Endothelial cell of umbilical vein (primary cell): ENCODE results near the gene GLRX5. TPM values are rescaled to one million over a fixed set of nuclear protein-coding genes. Genes with fewer than 3 reads are reported as not detected.

ENCODE experiments used
- BruUV-seq: library from RNA; stranded (reverse); fragments of 400-500 nt; replicated peaks from 2 replicates; lab custom pipeline; 2021; lab: Mats Ljungman, UMichigan
- CTCF ChIA-PET: fragments of 300-600, 350-600 bp; sonication (Branson Sonifier 250); formaldehyde crosslinking; loops from one replicate; lab custom pipeline; 2021; ENCODE audit warnings: antibody characterized with exemption, inconsistent platforms; lab: Charles Lee
- POLR2A ChIA-PET: fragments of 300-600, 350-600 bp; sonication (Branson Sonifier 250); formaldehyde crosslinking; loops from one replicate; lab custom pipeline; 2021; ENCODE audit warnings: antibody characterized with exemption, inconsistent platforms; lab: Charles Lee
- DNase-seq: peaks from one replicate; pipeline ENCODE4 v3.0.0-alpha.2; 2011; ENCODE audit warnings: low read depth, low spot score
- FAIRE-seq: peaks from 2 replicates; lab custom pipeline; 2011; peaks lifted over from hg19 to GRCh38; lab: Jason Lieb, UNC
- H2AFZ ChIP-seq: 2 replicates; pipeline ENCODE4 v1.6.0; 2012; ENCODE audit warnings: low read depth, low read length, control low read depth, inconsistent platforms
- H3K27ac ChIP-seq: 2 replicates; pipeline ENCODE4 v1.5.1; 2011; ENCODE audit warnings: low read depth, mild to moderate bottlenecking, control low read depth, low read length, moderate library complexity; ENCODE audit not compliant: insufficient read depth
- H3K27me3 ChIP-seq, 2 experiments: 2 replicates each; pipeline versions ENCODE4 v1.6.0 to v1.6.1; 2011; ENCODE audit warnings: low read length in 2 of 2, mixed read lengths in 1 of 2; ENCODE audit not compliant: control insufficient read depth in 2 of 2, insufficient read depth in 2 of 2
- H3K36me3 ChIP-seq, 2 experiments: 2 replicates in 1 of 2; 3 replicates in 1 of 2; pipeline ENCODE4 v1.5.1; 2011; ENCODE audit warnings: low read length in 2 of 2, mild to moderate bottlenecking in 1 of 2, moderate library complexity in 1 of 2; ENCODE audit not compliant: control insufficient read depth in 2 of 2, insufficient read depth in 2 of 2; ENCODE audit errors: extremely low read depth in 1 of 2
- H3K4me1 ChIP-seq: 3 replicates; pipeline ENCODE4 v1.5.1; 2011; ENCODE audit warnings: mild to moderate bottlenecking, low read length; ENCODE audit not compliant: control insufficient read depth, insufficient read depth; ENCODE audit errors: extremely low read depth
- H3K4me2 ChIP-seq: 2 replicates; pipeline ENCODE4 v1.6.1; 2011; ENCODE audit warnings: low read length, control low read depth, mixed read lengths; ENCODE audit not compliant: insufficient read depth
- H3K4me3 ChIP-seq, 3 experiments: fragments of 200-600 bp in 1 of 3; sonication (generic), shearing (Covaris generic) in 1 of 3; replicated peaks in 1 of 3; 2 replicates each; pipeline ENCODE4 v1.5.1; 2011 to 2016; ENCODE audit warnings: control low read depth in 3 of 3, low read length in 3 of 3, mild to moderate bottlenecking in 2 of 3, inconsistent platforms in 1 of 3, low read depth in 1 of 3, moderate library complexity in 1 of 3; ENCODE audit not compliant: insufficient read depth in 1 of 3
- H3K79me2 ChIP-seq: 2 replicates; pipeline ENCODE4 v1.6.0; 2012; ENCODE audit warnings: low read length, inconsistent platforms; ENCODE audit not compliant: control insufficient read depth, insufficient read depth
- H3K9ac ChIP-seq: replicated peaks from 2 replicates; pipeline ENCODE3; 2011; ENCODE audit warnings: low read length, control low read depth; ENCODE audit not compliant: insufficient read depth; ENCODE audit errors: extremely low read depth
- H3K9me1 ChIP-seq: replicated peaks from 3 replicates; pipeline ENCODE4 v1.6.0; 2011; ENCODE audit warnings: mild to moderate bottlenecking, low read length; ENCODE audit not compliant: control insufficient read depth, insufficient read depth; ENCODE audit errors: extremely low read depth
- H3K9me3 ChIP-seq: replicated peaks from 2 replicates; pipeline ENCODE4 v1.5.1; 2012; ENCODE audit warnings: low read length, inconsistent platforms; ENCODE audit not compliant: control insufficient read depth, insufficient read depth
- H4K20me1 ChIP-seq: replicated peaks from 2 replicates; pipeline ENCODE3; 2011; ENCODE audit warnings: mild to moderate bottlenecking, low read length; ENCODE audit not compliant: control insufficient read depth, insufficient read depth; ENCODE audit errors: extremely low read depth
- EZH2 ChIP-seq: IDR thresholded peaks from 2 replicates; pipeline ENCODE4 v1.6.1; 2012; ENCODE audit warnings: borderline replicate concordance, low read depth, mild to moderate bottlenecking, moderate library complexity, low read length, inconsistent platforms; ENCODE audit not compliant: severe bottlenecking
- FOS ChIP-seq: IDR thresholded peaks from 2 replicates; pipeline ENCODE4 v1.6.1; 2011; ENCODE audit warnings: mild to moderate bottlenecking, low read length, moderate library complexity, borderline replicate concordance; ENCODE audit not compliant: insufficient read depth
- GATA2 ChIP-seq: IDR thresholded peaks from 2 replicates; pipeline ENCODE4 v1.7.0; 2011; ENCODE audit warnings: low read depth, mild to moderate bottlenecking, moderate library complexity, mixed read lengths, low read length; ENCODE audit not compliant: insufficient read length, insufficient read depth
- JUN ChIP-seq: IDR thresholded peaks from 2 replicates; pipeline ENCODE4 v1.6.1; 2011; ENCODE audit warnings: borderline replicate concordance, low read depth; ENCODE audit not compliant: insufficient read length, insufficient read depth
- MYC ChIP-seq: IDR thresholded peaks from one replicate; pipeline ENCODE4 v1.6.1; 2011; ENCODE audit warnings: mild to moderate bottlenecking, low read depth, low read length
- POLR2A ChIP-seq: IDR thresholded peaks from 2 replicates; pipeline ENCODE4 v1.6.1; 2012; ENCODE audit warnings: low read depth, mild to moderate bottlenecking, control low read depth, low read length
- POLR2AphosphoS5 ChIP-seq: IDR thresholded peaks from 2 replicates; pipeline ENCODE4 v1.6.1; 2012; ENCODE audit warnings: low read depth, mild to moderate bottlenecking, control low read depth, low read length, moderate library complexity; ENCODE audit not compliant: insufficient read depth
- dilution Hi-C: fragments of 300-500 bp; cut with MboI; formaldehyde crosslinking; loops from one replicate; pipeline ENCODE4 v1.15.0; 2019; ENCODE audit warnings: low sequenced_read_pairs; ENCODE audit not compliant: extremely low pct_ligation_motif_present
- intact Hi-C: fragments of 100-400 bp; cut with micrococcal nuclease; formaldehyde crosslinking; loops from one replicate; pipeline ENCODE4 v1.10.0; 2022
- polyA plus RNA-seq, 4 experiments: library from polyadenylated mRNA; depleted of rRNA in 3 of 4; stranded (reverse) in 3 of 4; unstranded in 1 of 4; fragments of >200 nt; gene quantifications; 2 replicates each; pipeline versions ENCODE4 v1.2.1 to v1.2.3, GENCODE V29; 2011 to 2012; ENCODE audit warnings: missing spikeins in 1 of 4
- total RNA-seq: library from RNA; stranded (reverse); gene quantifications from 2 replicates; pipeline ENCODE4 v1.2.3, GENCODE V29; 2021
- TF ChIP-seq, protein P1 (sequence below), 2 donors: IDR thresholded peaks; 1 replicate in 1 of 2; 2 replicates in 1 of 2; pipeline ENCODE4 v1.5.1; 2011; ENCODE audit warnings: low read length in 2 of 2, mild to moderate bottlenecking in 2 of 2, moderate library complexity in 2 of 2, control low read depth in 1 of 2, inconsistent platforms in 1 of 2, low read depth in 1 of 2; ENCODE audit not compliant: insufficient read depth in 1 of 2; ENCODE audit errors: extremely low read depth in 1 of 2
- TF ChIP-seq, protein P2 (sequence below): IDR thresholded peaks from 2 replicates; pipeline ENCODE4 v1.6.1; 2011; ENCODE audit not compliant: insufficient read depth, insufficient read length

GLRX5 gene
- total and polyA plus RNA-seq, 2 donors (not counting 3 experiments of a cell fraction or from before 2014, with no cell fraction given): 42.6 to 52.0 TPM

DNA sequence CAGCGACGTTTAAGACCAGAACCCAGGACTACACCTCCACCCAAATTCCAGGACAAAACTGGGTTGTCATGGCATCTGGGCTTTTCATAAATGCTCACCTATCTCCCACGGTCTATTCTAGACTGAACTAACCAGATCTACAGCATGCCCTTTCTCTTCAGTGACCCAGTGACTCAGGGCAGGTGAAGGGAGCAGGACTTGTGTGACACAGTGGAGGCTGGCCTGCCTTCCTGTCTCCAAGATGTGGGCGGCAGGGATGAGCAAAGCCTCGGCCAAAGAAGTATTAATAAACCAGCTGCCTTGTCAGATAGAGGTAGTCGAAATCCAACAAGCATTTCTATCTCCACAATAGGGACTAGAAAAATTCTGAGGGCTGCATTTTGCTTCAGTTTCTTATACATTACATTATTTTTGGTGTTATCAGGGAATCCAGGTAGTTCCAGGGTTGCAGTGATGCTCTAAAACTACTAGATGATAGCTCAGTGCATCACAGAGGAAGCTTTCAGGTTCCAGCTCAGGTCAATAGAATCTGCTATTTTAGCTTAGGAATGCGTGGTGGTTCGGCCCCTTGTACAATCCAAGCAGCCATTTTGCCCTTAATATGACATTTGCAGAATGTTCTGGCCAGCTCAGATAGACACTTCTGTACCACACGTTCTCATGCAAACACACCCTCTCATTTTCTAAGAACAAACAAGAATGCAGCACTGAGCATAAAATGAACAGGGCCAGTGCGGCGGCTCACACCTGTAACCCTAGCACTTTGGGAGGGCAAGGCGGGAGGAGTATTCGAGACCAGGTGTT is 4.2 kb upstream of the GLRX5 start:
- Histone ChIP-seq H3K27me3 (no peaks in the 10 kb centered on the region), H3K79me2 (peaks cover 49% of the 10 kb centered on the region), H3K4me3 (no peak overlapping the region), H3K27ac (peak overlapping the region; percentile 42), H3K9ac (no peak overlapping the region), H3K4me2 (peak overlapping the region; percentile 74), H2AFZ (no peak overlapping the region), H3K4me1 (peaks cover 51% of the 10 kb centered on the region), H3K9me3 (no peaks in the 10 kb centered on the region), H4K20me1 (no peaks in the 10 kb centered on the region), H3K36me3 (no peaks in the 10 kb centered on the region), H3K9me1 (no peaks in the 10 kb centered on the region)
- TF ChIP-seq EZH2: no peak
- no peak for TF ChIP-seq POLR2A
- TF ChIP-seq POLR2AphosphoS5: no peak
- TF ChIP-seq, protein P1, sequence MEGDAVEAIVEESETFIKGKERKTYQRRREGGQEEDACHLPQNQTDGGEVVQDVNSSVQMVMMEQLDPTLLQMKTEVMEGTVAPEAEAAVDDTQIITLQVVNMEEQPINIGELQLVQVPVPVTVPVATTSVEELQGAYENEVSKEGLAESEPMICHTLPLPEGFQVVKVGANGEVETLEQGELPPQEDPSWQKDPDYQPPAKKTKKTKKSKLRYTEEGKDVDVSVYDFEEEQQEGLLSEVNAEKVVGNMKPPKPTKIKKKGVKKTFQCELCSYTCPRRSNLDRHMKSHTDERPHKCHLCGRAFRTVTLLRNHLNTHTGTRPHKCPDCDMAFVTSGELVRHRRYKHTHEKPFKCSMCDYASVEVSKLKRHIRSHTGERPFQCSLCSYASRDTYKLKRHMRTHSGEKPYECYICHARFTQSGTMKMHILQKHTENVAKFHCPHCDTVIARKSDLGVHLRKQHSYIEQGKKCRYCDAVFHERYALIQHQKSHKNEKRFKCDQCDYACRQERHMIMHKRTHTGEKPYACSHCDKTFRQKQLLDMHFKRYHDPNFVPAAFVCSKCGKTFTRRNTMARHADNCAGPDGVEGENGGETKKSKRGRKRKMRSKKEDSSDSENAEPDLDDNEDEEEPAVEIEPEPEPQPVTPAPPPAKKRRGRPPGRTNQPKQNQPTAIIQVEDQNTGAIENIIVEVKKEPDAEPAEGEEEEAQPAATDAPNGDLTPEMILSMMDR (IDR thresholded peaks at IDR 0.05; ENCODE audit: extremely low read depth in 1 of 2, insufficient read depth in 1 of 2, low read depth in 1 of 2, low read length in 2 of 2): no peak
- TF ChIP-seq GATA2: no peak
- no peak for TF ChIP-seq FOS
- TF ChIP-seq JUN: no peak
- no peak for TF ChIP-seq MYC
- TF ChIP-seq, protein P2, sequence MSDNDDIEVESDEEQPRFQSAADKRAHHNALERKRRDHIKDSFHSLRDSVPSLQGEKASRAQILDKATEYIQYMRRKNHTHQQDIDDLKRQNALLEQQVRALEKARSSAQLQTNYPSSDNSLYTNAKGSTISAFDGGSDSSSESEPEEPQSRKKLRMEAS: no peak
- no TSS peak for BruUV-seq
- intact Hi-C loops: loop anchor here (5.0 to 10.0 kb wide), 4 partner anchors 68 to 974 kb away; partner anchors contain the start of gene PAPOLA
- DNase-seq (no peak), FAIRE-seq (no peak)
- ChIA-PET CTCF (interaction anchor here (0.9 to 2.8 kb wide), 6 partner anchors 17 to 98 kb away, joined by 3 to 26 read pairs (median 3); no protein-coding TSS in a partner anchor), POLR2A (interaction anchor here (0.6 kb wide), 1 partner anchor 88 kb away, joined by 3 read pairs; no protein-coding TSS in a partner anchor)
- dilution Hi-C loops: no loop called here
